HepG2 (cell line): ENCODE results near the gene ASB17. TPM values are rescaled to one million over a fixed set of nuclear protein-coding genes. Genes with fewer than 3 reads are reported as not detected.

ENCODE experiments used
- ATAC-seq: fragments of 200-7000 bp; cut with Tn5 transposase; 3 replicates; pipeline ENCODE4 v1.9.1; 2020; ENCODE audit warnings: mild to moderate bottlenecking, moderate library complexity
- BruUV-seq: library from RNA; stranded (reverse); fragments of 400-500 nt; replicated peaks from 2 replicates; lab custom pipeline; 2021; lab: Mats Ljungman, UMichigan
- CTCF ChIA-PET: fragments of 300-600 bp; formaldehyde crosslinking; extraction: SDS; loops from one replicate; lab custom pipeline; 2021; ENCODE audit warnings: low total read pairs, inconsistent platforms, low intra/inter-chr PET ratio; lab: Yijun Ruan, JAX
- POLR2A ChIA-PET: fragments of 350-600 bp; sonication (Branson Sonifier 250); formaldehyde crosslinking; loops from one replicate; lab custom pipeline; 2020; ENCODE audit warnings: antibody characterized with exemption, inconsistent platforms; lab: Yijun Ruan, JAX
- DNase-seq: peaks from one replicate; pipeline ENCODE4 v3.0.0-alpha.2; 2015; ENCODE audit warnings: low spot score
- FAIRE-seq: peaks from 3 replicates; lab custom pipeline; 2011; peaks lifted over from hg19 to GRCh38; lab: Jason Lieb, UNC
- H2AFZ ChIP-seq: one replicate; pipeline ENCODE4 v1.6.1; 2011; ENCODE audit warnings: low read length, inconsistent platforms
- H3K27ac ChIP-seq: fragments of 300-600 bp; 3 replicates; pipeline ENCODE4 v1.8.0; 2011; ENCODE audit warnings: mixed run types, mild to moderate bottlenecking, mixed read lengths, low read length, inconsistent platforms; ENCODE audit not compliant: insufficient read depth; ENCODE audit errors: extremely low read length
- H3K27me3 ChIP-seq, 2 experiments: fragments of 200-600 bp in 1 of 2; 2 replicates in 1 of 2; 3 replicates in 1 of 2; pipeline versions ENCODE4 v1.6.0 to v1.8.0; 2011; ENCODE audit warnings: low read length in 2 of 2, mild to moderate bottlenecking in 2 of 2, moderate library complexity in 2 of 2, inconsistent platforms in 1 of 2; ENCODE audit not compliant: insufficient read depth in 2 of 2, control insufficient read depth in 1 of 2
- H3K36me3 ChIP-seq, 2 experiments: fragments of 200-600 bp in 1 of 2; replicated peaks in 1 of 2; 2 replicates in 1 of 2; 3 replicates in 1 of 2; pipeline versions ENCODE4 v1.5.1 to v1.8.0; 2011; ENCODE audit warnings: low read length in 2 of 2, inconsistent platforms in 1 of 2; ENCODE audit not compliant: insufficient read depth in 2 of 2, control insufficient read depth in 1 of 2
- H3K4me1 ChIP-seq: 2 replicates; pipeline ENCODE4 v1.5.1; 2012; ENCODE audit warnings: low read length, inconsistent platforms; ENCODE audit not compliant: insufficient read depth
- H3K4me2 ChIP-seq: 2 replicates; pipeline ENCODE4 v1.6.0; 2011; ENCODE audit warnings: low read depth, low read length, inconsistent platforms
- H3K4me3 ChIP-seq, 3 experiments: fragments of 200-600 bp in 1 of 3; sonication (generic), shearing (Covaris generic) in 1 of 3; replicated peaks in 1 of 3; 2 replicates each; pipeline ENCODE4 v1.5.1; 2011 to 2016; ENCODE audit warnings: low read length in 3 of 3, inconsistent platforms in 2 of 3, low read depth in 2 of 3, mild to moderate bottlenecking in 2 of 3, control low read depth in 1 of 3, mixed read lengths in 1 of 3; ENCODE audit not compliant: insufficient read depth in 1 of 3
- H3K79me2 ChIP-seq: one replicate; pipeline ENCODE4 v1.6.1; 2011; ENCODE audit warnings: low read length, inconsistent platforms; ENCODE audit not compliant: insufficient read depth
- H3K9ac ChIP-seq: 2 replicates; pipeline ENCODE4 v1.6.0; 2011; ENCODE audit warnings: mild to moderate bottlenecking, low read depth, low read length, inconsistent platforms; ENCODE audit not compliant: insufficient read depth
- H3K9me3 ChIP-seq: 2 replicates; pipeline ENCODE4 v1.5.1; 2012; ENCODE audit warnings: mild to moderate bottlenecking, low read length
- H4K20me1 ChIP-seq: 2 replicates; pipeline ENCODE4 v1.6.0; 2011; ENCODE audit warnings: inconsistent platforms, mild to moderate bottlenecking, low read length, moderate library complexity; ENCODE audit not compliant: insufficient read depth
- CENPT ChIP-seq: sonication (generic); formaldehyde crosslinking; IDR thresholded peaks from 2 replicates; pipeline ENCODE4 v1.8.0; 2022; ENCODE audit warnings: low read depth, mild to moderate bottlenecking, moderate library complexity, missing genetic modification reagents
- GABPA ChIP-seq, 2 experiments: IDR thresholded peaks; 2 replicates each; pipeline ENCODE4 v1.6.1; 2011 to 2016; ENCODE audit warnings: low read depth in 2 of 2, low read length in 1 of 2, missing biosample characterization in 1 of 2, missing genetic modification characterization in 1 of 2
- IKZF4 ChIP-seq: sonication (generic); formaldehyde crosslinking; IDR thresholded peaks from 2 replicates; pipeline ENCODE4 v1.5.1; 2020; ENCODE audit warnings: borderline replicate concordance, mild to moderate bottlenecking, low read depth, missing genetic modification reagents; ENCODE audit errors: not compliant biosample characterization
- MAF1 ChIP-seq: sonication (generic); formaldehyde crosslinking; IDR thresholded peaks from 2 replicates; pipeline ENCODE4 v1.5.0; 2020; ENCODE audit warnings: missing genetic modification reagents, borderline replicate concordance
- NFKB2 ChIP-seq: sonication (generic); formaldehyde crosslinking; IDR thresholded peaks from 2 replicates; pipeline ENCODE4 v1.4.0; 2020; ENCODE audit warnings: missing genetic modification reagents, borderline replicate concordance
- PAX8 ChIP-seq: sonication (generic); formaldehyde crosslinking; IDR thresholded peaks from 2 replicates; pipeline ENCODE4 v1.8.0; 2022; ENCODE audit warnings: mild to moderate bottlenecking, missing genetic modification reagents, borderline replicate concordance
- RNF219 ChIP-seq: sonication (generic); formaldehyde crosslinking; IDR thresholded peaks from 2 replicates; pipeline ENCODE4 v1.5.0; 2020; ENCODE audit warnings: mild to moderate bottlenecking, missing genetic modification reagents
- SETDB1 ChIP-seq: sonication (generic); formaldehyde crosslinking; IDR thresholded peaks from 2 replicates; pipeline ENCODE4 v1.5.1; 2020; ENCODE audit warnings: missing genetic modification reagents, mild to moderate bottlenecking, borderline replicate concordance
- SIN3B ChIP-seq: fragments of 150-350 bp; IDR thresholded peaks from 2 replicates; pipeline ENCODE4 v1.6.1; 2014; ENCODE audit warnings: low read length
- SMC3 ChIP-seq: IDR thresholded peaks from 2 replicates; pipeline ENCODE4 v1.6.1; 2011; ENCODE audit warnings: low read length, improper control_type of control experiment
- STAT6 ChIP-seq: sonication (generic); formaldehyde crosslinking; IDR thresholded peaks from 2 replicates; pipeline ENCODE4 v1.4.0; 2020; ENCODE audit warnings: missing genetic modification reagents, mild to moderate bottlenecking, borderline replicate concordance
- TARDBP ChIP-seq: sonication (generic); formaldehyde crosslinking; IDR thresholded peaks from 2 replicates; pipeline ENCODE4 v1.8.0; 2022; ENCODE audit warnings: mild to moderate bottlenecking, missing genetic modification reagents
- ZNF331 ChIP-seq: sonication (generic); formaldehyde crosslinking; IDR thresholded peaks from 2 replicates; pipeline ENCODE4 v1.4.0; 2020; ENCODE audit warnings: missing genetic modification reagents
- ZNF639 ChIP-seq: conservative IDR thresholded peaks from 2 replicates; pipeline ENCODE4 v1.6.1; 2018; ENCODE audit warnings: missing genetic modification reagents
- ZNF773 ChIP-seq: sonication (generic); formaldehyde crosslinking; IDR thresholded peaks from 2 replicates; pipeline ENCODE4 v1.4.0; 2020; ENCODE audit warnings: missing genetic modification reagents, borderline replicate concordance
- ZNF879 ChIP-seq: sonication (generic); formaldehyde crosslinking; IDR thresholded peaks from 2 replicates; pipeline ENCODE4 v1.8.1; 2023; ENCODE audit warnings: missing genetic modification reagents
- WGBS: methylation state at CpG from one replicate; pipeline ENCODE4 v1.1.6; 2017; ENCODE audit warnings: low lambda C conversion rate; 5-methylcytosine and 5-hydroxymethylcytosine counted together
- in situ Hi-C: cut with HindIII; loops from 2 replicates; pipeline ENCODE4 v1.10.0; 2017; ENCODE audit warnings: low pct_unique_long_range_greater_than_20kb; ENCODE audit not compliant: extremely low pct_ligation_motif_present
- intact Hi-C: fragments of 100-400 bp; cut with micrococcal nuclease; formaldehyde crosslinking; loops from one replicate; pipeline ENCODE4 v1.10.0; 2022; ENCODE audit not compliant: unreplicated experiment
- polyA plus RNA-seq, 8 experiments: library from polyadenylated mRNA; depleted of rRNA in 3 of 8; stranded (reverse) in 7 of 8; unstranded in 1 of 8; fragments of >200 nt; fragmentation: Illumina TruSeq in 4 of 8; extraction: Trizol in 4 of 8; gene quantifications; 2 replicates each; pipeline versions ENCODE4 v1.2.1 to v1.2.3, GENCODE V29; 2011 to 2016; ENCODE audit warnings: low read depth in 4 of 8, missing spikeins in 1 of 8, mixed read lengths in 1 of 8; ENCODE audit not compliant: insufficient read depth in 1 of 8
- total RNA-seq, 5 experiments: library from RNA; depleted of rRNA; stranded (reverse); fragments of >200 nt; fragmentation: Illumina TruSeq; extraction: Trizol; gene quantifications; 2 replicates each; pipeline ENCODE4 v1.2.3, GENCODE V29; 2016; ENCODE audit warnings: low read depth in 1 of 5

The ASB17 gene
- total and polyA plus RNA-seq, 2 of the 13 experiments (the other 11 are each of a cell fraction or from before 2014, with no cell fraction given), result not detected

DNA sequence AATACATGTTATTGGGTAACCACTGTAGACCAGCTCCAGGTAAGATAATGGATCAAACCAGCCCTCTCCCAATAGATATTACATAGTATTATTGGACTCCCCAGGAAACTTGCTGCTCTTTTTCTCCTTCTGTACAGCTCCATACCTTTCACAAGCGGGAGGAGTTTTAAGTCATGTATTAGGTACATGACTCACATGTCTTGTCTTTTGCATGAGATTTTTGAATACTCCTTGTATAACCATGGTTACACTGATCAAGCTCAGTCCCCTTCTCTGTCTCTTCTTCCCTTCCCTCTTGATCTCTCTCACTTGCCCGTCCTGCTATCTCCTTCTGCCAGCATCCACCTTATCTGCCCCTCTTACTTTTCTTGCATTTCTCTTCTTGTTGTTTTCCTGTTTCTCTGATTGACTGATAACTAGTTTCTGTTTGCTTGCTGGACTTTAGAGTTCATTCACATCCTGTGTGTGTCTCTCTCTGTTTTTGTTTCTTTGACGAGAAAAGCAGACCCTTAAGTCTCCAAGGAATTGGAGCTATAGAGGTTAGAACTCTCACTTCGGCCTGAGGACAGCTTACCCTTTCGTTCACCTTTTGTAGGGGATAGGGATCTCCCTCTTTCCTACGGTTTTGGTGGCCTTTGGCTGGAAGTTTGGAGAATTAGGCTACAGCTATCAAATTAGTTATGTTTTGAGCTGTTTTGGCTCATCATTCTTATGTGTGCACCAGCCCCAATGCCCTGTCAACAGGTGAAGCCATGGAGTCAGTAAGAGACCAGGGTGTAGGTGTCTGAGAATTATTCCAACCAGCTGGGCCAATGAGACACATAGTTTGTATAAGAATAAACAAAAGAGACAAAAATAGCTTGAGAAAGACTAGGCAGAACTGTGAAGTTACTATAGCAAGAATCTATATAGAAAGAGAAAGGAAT, 49.0 kb upstream of the ASB17 start:
- H3K36me3 ChIP-seq, result no peaks in the 10 kb centered on the region
- ChIA-PET CTCF (no interaction called here), POLR2A (no interaction called here)
- H3K27ac ChIP-seq, result no peak overlapping the region
- H3K9me3 ChIP-seq, result no peaks in the 10 kb centered on the region
- H2AFZ ChIP-seq, result no peak overlapping the region
- in situ Hi-C loops, result no loop called here
- H3K27me3 ChIP-seq, result no peaks in the 10 kb centered on the region
- no peak overlapping the region for H3K4me2 ChIP-seq
- ATAC-seq (no peak), DNase-seq (no peak), FAIRE-seq (no peak)
- no peaks in the 10 kb centered on the region for H3K79me2 ChIP-seq
- no TSS peak for BruUV-seq
- WGBS, result 10% methylated on average over 6 of the region's 6 CpGs
- no peak overlapping the region for H3K9ac ChIP-seq
- H3K4me3 ChIP-seq, result no peak overlapping the region
- no peaks in the 10 kb centered on the region for H4K20me1 ChIP-seq
- intact Hi-C loops, result no loop called here
- no peaks in the 10 kb centered on the region for H3K4me1 ChIP-seq
- TF ChIP-seq ZNF773 (CRISPR knock-in tag) (no peak), ZNF639 (CRISPR knock-in tag) (no peak), MAF1 (CRISPR knock-in tag) (no peak), STAT6 (CRISPR knock-in tag) (no peak), ZNF879 (no peak), SMC3 (no peak), CENPT (CRISPR knock-in tag) (no peak), SIN3B (no peak), TARDBP (CRISPR knock-in tag) (no peak), SETDB1 (CRISPR knock-in tag) (no peak), PAX8 (CRISPR knock-in tag) (no peak), RNF219 (CRISPR knock-in tag) (no peak), NFKB2 (CRISPR knock-in tag) (no peak), GABPA (IDR thresholded peaks at IDR 0.05; ENCODE audit: low read depth, low read length) (no peak), GABPA (CRISPR knock-in tag; IDR thresholded peaks at IDR 0.05; ENCODE audit: low read depth) (no peak), IKZF4 (no peak), ZNF331 (no peak)
